ENCODE results near the gene BRD3OS. TPM values are rescaled to one million over a fixed set of nuclear protein-coding genes. Genes with fewer than 3 reads are reported as not detected.

Gene BRD3OS
- total RNA-seq, 1 experiment from 2014 or later = 13.6 TPM

GRCh38 chr9:134040781-134041648, 15.7 kb downstream of the BRD3OS start:
- ATAC-seq (no peak), DNase-seq (no peak)
- TF ChIP-seq EZH2phosphoT487 (IDR thresholded peaks at IDR 0.05; ENCODE audit: borderline replicate concordance, low read length) = no peak
- TF ChIP-seq EZH2 (IDR thresholded peaks at IDR 0.05; ENCODE audit: low read length, unreplicated experiment) = no peak
- TF ChIP-seq CTCF (conservative IDR thresholded peaks at IDR 0.05; ENCODE audit: low read depth, low read length) = no peak
- H3K4me2 ChIP-seq (ENCODE audit: low read length) = no peak overlapping the region
- no peaks in the 10 kb centered on the region for H3K36me3 ChIP-seq (ENCODE audit: low read depth, low read length)
- no peaks in the 10 kb centered on the region for H3K27me3 ChIP-seq (ENCODE audit: low read length)
- no peaks in the 10 kb centered on the region for H3K79me2 ChIP-seq (ENCODE audit: low read length)
- BruUV-seq (replicated peaks) = no TSS peak
- H3K9me2 ChIP-seq (replicated peaks; ENCODE audit: low read length) = no peaks in the 10 kb centered on the region
- H3K27ac ChIP-seq (ENCODE audit: low read length) = no peak overlapping the region
- no peaks in the 10 kb centered on the region for H3K9me3 ChIP-seq (ENCODE audit: low read length)
- ChIA-PET CTCF (no interaction called here), POLR2A (ENCODE audit: unreplicated experiment) (no interaction called here)
- no peaks in the 10 kb centered on the region for H3F3A ChIP-seq (ENCODE audit: low read length, unreplicated experiment)
- H3K9ac ChIP-seq (ENCODE audit: low read length) = no peak overlapping the region
- no peaks in the 10 kb centered on the region for H3K4me1 ChIP-seq (ENCODE audit: insufficient read depth, low read length)
- H2AFZ ChIP-seq (ENCODE audit: low read length) = no peak overlapping the region
- no peaks in the 10 kb centered on the region for H4K20me1 ChIP-seq (ENCODE audit: low read length)
- H3K4me3 ChIP-seq (ENCODE audit: low read length) = no peak overlapping the region
- intact Hi-C loops (cut with micrococcal nuclease) = no loop called here

GRCh38 chr9:134041649-134041962, 16.3 kb downstream of the BRD3OS start:
- Histone ChIP-seq H3K4me1 (ENCODE audit: insufficient read depth, low read length) (no peaks in the 10 kb centered on the region), H3K27me3 (ENCODE audit: low read length) (no peaks in the 10 kb centered on the region), H3K9ac (ENCODE audit: low read length) (no peak overlapping the region), H3K27ac (ENCODE audit: low read length) (no peak overlapping the region), H3K9me3 (ENCODE audit: low read length) (no peaks in the 10 kb centered on the region), H3K4me2 (ENCODE audit: low read length) (no peak overlapping the region), H3K36me3 (ENCODE audit: low read depth, low read length) (no peaks in the 10 kb centered on the region), H3K79me2 (ENCODE audit: low read length) (no peaks in the 10 kb centered on the region), H4K20me1 (ENCODE audit: low read length) (no peaks in the 10 kb centered on the region), H3F3A (ENCODE audit: low read length, unreplicated experiment) (no peaks in the 10 kb centered on the region), H2AFZ (ENCODE audit: low read length) (no peak overlapping the region), H3K4me3 (ENCODE audit: low read length) (no peak overlapping the region), H3K9me2 (replicated peaks; ENCODE audit: low read length) (no peaks in the 10 kb centered on the region)
- CTCF ChIA-PET = no interaction called here
- intact Hi-C loops (cut with micrococcal nuclease) = no loop called here
- ATAC-seq (no peak), DNase-seq (no peak)
- POLR2A ChIA-PET (ENCODE audit: unreplicated experiment) = no interaction called here
- BruUV-seq (replicated peaks) = no TSS peak
- TF ChIP-seq EZH2 (IDR thresholded peaks at IDR 0.05; ENCODE audit: low read length, unreplicated experiment) = no peak
- no peak for TF ChIP-seq EZH2phosphoT487 (IDR thresholded peaks at IDR 0.05; ENCODE audit: borderline replicate concordance, low read length)
- TF ChIP-seq CTCF (conservative IDR thresholded peaks at IDR 0.05; ENCODE audit: low read depth, low read length) = no peak

GRCh38 chr9:134043531-134043988, 18.3 kb downstream of the BRD3OS start:
- H3K27ac ChIP-seq (ENCODE audit: low read length) = no peak overlapping the region
- no peaks in the 10 kb centered on the region for H3K9me3 ChIP-seq (ENCODE audit: low read length)
- no peak for ATAC-seq
- POLR2A ChIA-PET (ENCODE audit: unreplicated experiment) = no interaction called here
- no peaks in the 10 kb centered on the region for H3K36me3 ChIP-seq (ENCODE audit: low read depth, low read length)
- H3K4me1 ChIP-seq (ENCODE audit: insufficient read depth, low read length) = no peaks in the 10 kb centered on the region
- H2AFZ ChIP-seq (ENCODE audit: low read length) = no peak overlapping the region
- H3K79me2 ChIP-seq (ENCODE audit: low read length) = no peaks in the 10 kb centered on the region
- H3K27me3 ChIP-seq (ENCODE audit: low read length) = no peaks in the 10 kb centered on the region
- intact Hi-C loops (cut with micrococcal nuclease) = no loop called here
- no peaks in the 10 kb centered on the region for H3K9me2 ChIP-seq (replicated peaks; ENCODE audit: low read length)
- no peak overlapping the region for H3K4me2 ChIP-seq (ENCODE audit: low read length)
- no peak overlapping the region for H3K4me3 ChIP-seq (ENCODE audit: low read length)
- DNase-seq = no peak
- no peaks in the 10 kb centered on the region for H4K20me1 ChIP-seq (ENCODE audit: low read length)
- BruUV-seq (replicated peaks) = no TSS peak
- H3K9ac ChIP-seq (ENCODE audit: low read length) = no peak overlapping the region
- CTCF ChIA-PET = no interaction called here
- TF ChIP-seq EZH2 (IDR thresholded peaks at IDR 0.05; ENCODE audit: low read length, unreplicated experiment) (no peak), EZH2phosphoT487 (IDR thresholded peaks at IDR 0.05; ENCODE audit: borderline replicate concordance, low read length) (no peak), CTCF (conservative IDR thresholded peaks at IDR 0.05; ENCODE audit: low read depth, low read length) (no peak)
- no peaks in the 10 kb centered on the region for H3F3A ChIP-seq (ENCODE audit: low read length, unreplicated experiment)
